Panc1 (cell line): ENCODE results near the gene BCAP29.

ENCODE experiments used
- CTCF ChIP-seq: fragments of 450-650 bp; IDR thresholded peaks from 2 replicates; pipeline ENCODE4 v1.5.1; 2017; ENCODE audit warnings: mild to moderate bottlenecking
- POLR2AphosphoS5 ChIP-seq: IDR thresholded peaks from 2 replicates; pipeline ENCODE4 v1.6.1; 2012; ENCODE audit warnings: mild to moderate bottlenecking, low read depth, low read length, moderate library complexity
- REST ChIP-seq, 2 experiments: IDR thresholded peaks; 2 replicates each; pipeline ENCODE4 v1.6.1; 2011 to 2012; ENCODE audit warnings: low read depth in 2 of 2, control low read depth in 1 of 2, low read length in 1 of 2, mild to moderate bottlenecking in 1 of 2, moderate library complexity in 1 of 2; ENCODE audit not compliant: insufficient read depth in 1 of 2
- TCF7L2 ChIP-seq: IDR thresholded peaks from 2 replicates; pipeline ENCODE4 v1.6.1; 2011; ENCODE audit warnings: mild to moderate bottlenecking, low read depth, low read length, inconsistent platforms

- TF ChIP-seq CTCF, result no peak
- TF ChIP-seq TCF7L2, result no peak
- TF ChIP-seq POLR2AphosphoS5, result no peak
- no peak for TF ChIP-seq REST (IDR thresholded peaks at IDR 0.05; ENCODE audit: insufficient read depth in 1 of 2, low read depth in 2 of 2, low read length in 1 of 2)
Measured at GRCh38 chr7:107627002-107627401, 47.0 kb downstream of the BCAP29 start.
